Osteocyte (in vitro differentiated cells): ENCODE results near the gene ZNF235. TPM values are rescaled to one million over a fixed set of nuclear protein-coding genes. Genes with fewer than 3 reads are reported as not detected.
"Not testable (repeated sequence)": the region's sequence is repeated elsewhere in the genome, so short reads cannot be mapped to it uniquely, and the experiment has no call there.

Experiments used
- DNase-seq: peaks from one replicate; pipeline ENCODE4 v3.0.0; 2021; ENCODE audit warnings: mixed read lengths; ENCODE audit not compliant: unreplicated experiment; ENCODE audit errors: extremely low spot score
- H3K27ac Mint-ChIP-seq: one replicate; pipeline ENCODE4 v1.8.0; 2021; ENCODE audit warnings: mild to moderate bottlenecking, mixed read lengths; ENCODE audit not compliant: unreplicated experiment
- H3K27me3 Mint-ChIP-seq: one replicate; pipeline ENCODE4 v1.8.0; 2021; ENCODE audit warnings: mixed read lengths; ENCODE audit not compliant: unreplicated experiment
- H3K36me3 Mint-ChIP-seq: one replicate; pipeline ENCODE4 v1.8.0; 2021; ENCODE audit warnings: mixed read lengths; ENCODE audit not compliant: unreplicated experiment
- H3K4me1 Mint-ChIP-seq: one replicate; pipeline ENCODE4 v1.8.0; 2021; ENCODE audit warnings: mixed read lengths; ENCODE audit not compliant: unreplicated experiment
- H3K4me3 Mint-ChIP-seq: one replicate; pipeline ENCODE4 v1.8.0; 2021; ENCODE audit warnings: mild to moderate bottlenecking, moderate library complexity, mixed read lengths; ENCODE audit not compliant: unreplicated experiment
- H3K9me3 Mint-ChIP-seq: one replicate; pipeline ENCODE4 v1.8.0; 2021; ENCODE audit warnings: mixed read lengths; ENCODE audit not compliant: unreplicated experiment
- total RNA-seq: library from RNA; stranded (reverse); gene quantifications from 2 replicates; pipeline ENCODE4 v1.2.1, GENCODE V29; 2021
- TF ChIP-seq, protein P1 (sequence below): fragments of 200-600 bp; sonication (generic); IDR thresholded peaks from 2 replicates; pipeline ENCODE4 v1.5.0; 2021; ENCODE audit warnings: antibody characterized with exemption, mild to moderate bottlenecking, moderate library complexity

Gene ZNF235
- total RNA-seq, 1 donor from 2014 or later: 8.9 TPM

DNA sequence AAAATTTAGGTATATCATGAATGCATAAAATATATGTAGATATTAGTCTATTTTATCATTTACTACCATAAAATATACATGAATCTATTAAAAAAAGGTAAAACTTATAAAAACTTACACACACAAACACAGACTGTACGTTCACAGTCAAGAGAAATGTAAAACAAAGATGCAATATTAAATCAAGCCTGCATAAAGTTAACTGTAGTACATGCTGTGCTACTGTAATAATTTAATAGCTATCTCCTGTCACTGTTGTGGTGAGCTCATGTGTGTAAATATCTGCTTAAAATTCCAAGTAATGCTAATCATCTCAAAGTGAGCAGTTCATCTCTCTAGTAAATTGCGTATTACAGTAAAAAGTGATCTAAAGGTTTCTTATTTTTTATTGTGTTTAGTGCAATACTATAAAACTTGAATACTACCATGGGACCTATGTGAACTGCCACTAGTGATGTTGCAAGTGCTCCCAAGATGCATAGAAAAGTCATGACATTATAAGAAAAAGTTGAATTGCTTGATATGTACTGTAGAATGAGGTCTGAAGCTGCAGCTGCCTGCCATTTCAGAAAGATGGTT, 45.9 kb downstream of the ZNF235 start:
- no peak for DNase-seq
- Mint-ChIP-seq H3K9me3 (peaks cover 37% of the 10 kb centered on the region), H3K27ac (no peak overlapping the region), H3K4me3 (peak overlapping the region; percentile 75), H3K27me3 (no peaks in the 10 kb centered on the region), H3K4me1 (peaks cover 19% of the 10 kb centered on the region), H3K36me3 (peaks cover 24% of the 10 kb centered on the region)
- TF ChIP-seq, protein P1, sequence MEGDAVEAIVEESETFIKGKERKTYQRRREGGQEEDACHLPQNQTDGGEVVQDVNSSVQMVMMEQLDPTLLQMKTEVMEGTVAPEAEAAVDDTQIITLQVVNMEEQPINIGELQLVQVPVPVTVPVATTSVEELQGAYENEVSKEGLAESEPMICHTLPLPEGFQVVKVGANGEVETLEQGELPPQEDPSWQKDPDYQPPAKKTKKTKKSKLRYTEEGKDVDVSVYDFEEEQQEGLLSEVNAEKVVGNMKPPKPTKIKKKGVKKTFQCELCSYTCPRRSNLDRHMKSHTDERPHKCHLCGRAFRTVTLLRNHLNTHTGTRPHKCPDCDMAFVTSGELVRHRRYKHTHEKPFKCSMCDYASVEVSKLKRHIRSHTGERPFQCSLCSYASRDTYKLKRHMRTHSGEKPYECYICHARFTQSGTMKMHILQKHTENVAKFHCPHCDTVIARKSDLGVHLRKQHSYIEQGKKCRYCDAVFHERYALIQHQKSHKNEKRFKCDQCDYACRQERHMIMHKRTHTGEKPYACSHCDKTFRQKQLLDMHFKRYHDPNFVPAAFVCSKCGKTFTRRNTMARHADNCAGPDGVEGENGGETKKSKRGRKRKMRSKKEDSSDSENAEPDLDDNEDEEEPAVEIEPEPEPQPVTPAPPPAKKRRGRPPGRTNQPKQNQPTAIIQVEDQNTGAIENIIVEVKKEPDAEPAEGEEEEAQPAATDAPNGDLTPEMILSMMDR: no peak

DNA sequence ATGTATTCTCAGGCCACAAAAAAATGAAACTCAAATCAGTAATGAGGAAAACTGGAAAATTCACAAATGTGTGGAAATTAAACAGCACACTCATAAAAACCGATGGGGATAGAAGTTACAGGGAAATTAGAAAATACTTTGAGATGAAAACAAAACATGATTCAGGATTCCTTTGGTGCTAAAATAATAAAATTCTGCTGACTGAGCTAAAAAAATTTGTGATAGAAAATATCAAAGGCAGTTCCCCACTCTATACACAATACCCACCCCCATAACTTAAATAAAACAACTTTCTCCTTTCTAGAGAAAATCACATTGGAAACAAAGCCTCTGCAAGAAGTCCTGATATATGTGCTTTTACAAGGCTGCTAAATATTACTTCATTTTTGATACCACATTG, 46.7 kb downstream of the ZNF235 start:
- peaks cover 41% of the 10 kb centered on the region for H3K9me3 Mint-ChIP-seq
- no peak for DNase-seq
- no peak overlapping the region for H3K27ac Mint-ChIP-seq
- TF ChIP-seq, protein P1: no peak
- peaks cover 32% of the 10 kb centered on the region for H3K36me3 Mint-ChIP-seq
- H3K4me1 Mint-ChIP-seq: peaks cover 19% of the 10 kb centered on the region
- no peaks in the 10 kb centered on the region for H3K27me3 Mint-ChIP-seq
- no peak overlapping the region for H3K4me3 Mint-ChIP-seq

- H3K4me3 Mint-ChIP-seq: no peak overlapping the region
- TF ChIP-seq, protein P1: no peak
- H3K4me1 Mint-ChIP-seq: peaks cover 18% of the 10 kb centered on the region
- DNase-seq: no peak
- H3K9me3 Mint-ChIP-seq: peaks cover 59% of the 10 kb centered on the region
- H3K27ac Mint-ChIP-seq: no peak overlapping the region
- H3K27me3 Mint-ChIP-seq: no peaks in the 10 kb centered on the region
- H3K36me3 Mint-ChIP-seq: peaks cover 49% of the 10 kb centered on the region
Observed at GRCh38 chr19:44255705-44256411, 49.0 kb downstream of the ZNF235 start.

DNA sequence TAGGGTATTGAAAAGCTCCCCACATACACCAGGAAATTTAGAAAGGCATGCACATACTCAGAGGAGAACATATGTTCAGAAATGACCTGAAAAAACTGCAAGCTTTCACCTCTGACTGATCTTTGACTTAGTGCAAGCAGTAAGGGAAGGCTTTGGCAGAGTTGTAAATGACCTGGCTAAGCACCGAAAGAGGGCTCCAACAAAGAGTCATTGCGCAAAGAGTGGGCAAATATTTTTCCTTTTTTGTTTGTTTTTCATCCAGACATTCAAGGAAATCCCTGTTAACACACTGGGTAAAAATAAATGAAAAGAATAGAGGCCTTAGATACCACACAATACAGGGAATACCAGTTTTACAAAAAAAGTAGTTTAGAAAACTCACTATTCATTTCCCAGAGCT, 50.3 kb downstream of the ZNF235 start:
- TF ChIP-seq, protein P1: no peak
- Mint-ChIP-seq H3K4me3 (no peak overlapping the region), H3K36me3 (peaks cover 63% of the 10 kb centered on the region), H3K4me1 (peaks cover 6% of the 10 kb centered on the region), H3K9me3 (peaks cover 73% of the 10 kb centered on the region), H3K27ac (no peak overlapping the region), H3K27me3 (no peaks in the 10 kb centered on the region)
- no peak for DNase-seq

GRCh38 chr19:44253392-44253791, 51.4 kb downstream of the ZNF235 start:
- H3K4me3 Mint-ChIP-seq, H3K27ac Mint-ChIP-seq, H3K4me1 Mint-ChIP-seq, H3K27me3 Mint-ChIP-seq, DNase-seq: not testable (repeated sequence)
- peaks cover 73% of the 10 kb centered on the region for H3K9me3 Mint-ChIP-seq
- H3K36me3 Mint-ChIP-seq: peaks cover 68% of the 10 kb centered on the region

DNA sequence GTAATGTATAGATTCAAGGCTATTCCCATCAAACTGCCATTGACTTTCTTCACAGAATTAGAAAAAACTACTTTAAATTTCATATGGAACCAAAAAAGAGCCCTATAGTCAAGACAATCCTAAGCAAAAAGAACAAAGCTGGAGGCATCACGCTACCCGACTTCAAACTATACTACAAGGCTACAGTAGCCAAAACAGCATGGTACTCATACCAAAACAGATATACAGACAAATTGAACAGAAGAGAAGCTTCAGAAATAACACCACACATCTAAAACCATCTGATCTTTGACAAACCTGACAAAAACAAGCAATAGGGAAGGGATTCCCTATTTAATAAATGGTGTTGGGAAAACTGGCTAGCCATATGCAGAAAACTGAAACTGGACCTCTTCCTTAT, 52.5 kb downstream of the ZNF235 start:
- not testable (repeated sequence) for H3K27ac Mint-ChIP-seq, H3K27me3 Mint-ChIP-seq, DNase-seq, H3K4me1 Mint-ChIP-seq, H3K4me3 Mint-ChIP-seq
- peaks cover 71% of the 10 kb centered on the region for H3K36me3 Mint-ChIP-seq
- peaks cover 64% of the 10 kb centered on the region for H3K9me3 Mint-ChIP-seq
